Panc1 (cell line): ENCODE results near the gene SHISA5.

Source experiments
- TCF7L2 ChIP-seq: IDR thresholded peaks from 2 replicates; pipeline ENCODE4 v1.6.1; 2011; ENCODE audit warnings: mild to moderate bottlenecking, low read depth, low read length, inconsistent platforms
- TF ChIP-seq, protein P1 (sequence below): fragments of 450-650 bp; IDR thresholded peaks from 2 replicates; pipeline ENCODE4 v1.5.1; 2017; ENCODE audit warnings: mild to moderate bottlenecking
- TF ChIP-seq, protein P2 (sequence below), 2 experiments: IDR thresholded peaks; 2 replicates each; pipeline ENCODE4 v1.6.1; 2011 to 2012; ENCODE audit warnings: low read depth in 2 of 2, control low read depth in 1 of 2, low read length in 1 of 2, mild to moderate bottlenecking in 1 of 2, moderate library complexity in 1 of 2; ENCODE audit not compliant: insufficient read depth in 1 of 2

DNA sequence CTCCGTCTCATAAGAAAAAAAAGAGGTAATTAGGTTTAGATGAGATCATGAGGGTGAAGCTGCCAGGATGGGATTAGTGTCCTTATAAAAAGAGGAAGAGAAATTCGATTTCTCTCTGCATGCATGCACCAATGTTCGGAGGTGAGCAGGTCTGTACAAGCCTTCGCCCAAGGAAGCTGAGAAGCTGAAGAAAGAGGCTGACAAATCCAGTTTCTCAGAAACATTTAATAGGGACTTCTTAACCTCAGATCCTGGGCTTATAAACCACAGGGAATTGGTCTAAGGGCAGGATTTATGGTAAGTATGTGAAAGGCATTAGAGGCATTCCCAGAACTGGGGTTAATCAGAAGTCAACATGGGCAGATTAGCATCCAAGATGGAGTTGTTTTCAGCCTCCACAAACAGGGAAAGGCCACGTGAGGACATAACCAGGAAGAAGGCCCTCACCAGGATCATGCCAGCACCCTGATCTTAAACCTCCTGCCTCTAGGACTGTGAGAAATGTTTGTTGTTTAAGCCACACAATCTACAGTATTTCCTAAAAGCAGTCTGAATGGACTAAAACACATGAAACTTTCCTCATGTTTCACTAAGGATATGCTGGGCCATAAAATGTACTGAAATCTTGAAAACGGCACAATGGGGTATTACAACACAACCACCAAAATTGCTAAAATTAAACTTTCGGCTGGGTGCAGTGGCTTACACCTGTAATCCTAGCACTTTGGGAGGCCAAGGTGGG lies 11.3 kb downstream of the SHISA5 start:
- TF ChIP-seq, protein P1, sequence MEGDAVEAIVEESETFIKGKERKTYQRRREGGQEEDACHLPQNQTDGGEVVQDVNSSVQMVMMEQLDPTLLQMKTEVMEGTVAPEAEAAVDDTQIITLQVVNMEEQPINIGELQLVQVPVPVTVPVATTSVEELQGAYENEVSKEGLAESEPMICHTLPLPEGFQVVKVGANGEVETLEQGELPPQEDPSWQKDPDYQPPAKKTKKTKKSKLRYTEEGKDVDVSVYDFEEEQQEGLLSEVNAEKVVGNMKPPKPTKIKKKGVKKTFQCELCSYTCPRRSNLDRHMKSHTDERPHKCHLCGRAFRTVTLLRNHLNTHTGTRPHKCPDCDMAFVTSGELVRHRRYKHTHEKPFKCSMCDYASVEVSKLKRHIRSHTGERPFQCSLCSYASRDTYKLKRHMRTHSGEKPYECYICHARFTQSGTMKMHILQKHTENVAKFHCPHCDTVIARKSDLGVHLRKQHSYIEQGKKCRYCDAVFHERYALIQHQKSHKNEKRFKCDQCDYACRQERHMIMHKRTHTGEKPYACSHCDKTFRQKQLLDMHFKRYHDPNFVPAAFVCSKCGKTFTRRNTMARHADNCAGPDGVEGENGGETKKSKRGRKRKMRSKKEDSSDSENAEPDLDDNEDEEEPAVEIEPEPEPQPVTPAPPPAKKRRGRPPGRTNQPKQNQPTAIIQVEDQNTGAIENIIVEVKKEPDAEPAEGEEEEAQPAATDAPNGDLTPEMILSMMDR = no peak
- TF ChIP-seq TCF7L2 = no peak
- TF ChIP-seq, protein P2, sequence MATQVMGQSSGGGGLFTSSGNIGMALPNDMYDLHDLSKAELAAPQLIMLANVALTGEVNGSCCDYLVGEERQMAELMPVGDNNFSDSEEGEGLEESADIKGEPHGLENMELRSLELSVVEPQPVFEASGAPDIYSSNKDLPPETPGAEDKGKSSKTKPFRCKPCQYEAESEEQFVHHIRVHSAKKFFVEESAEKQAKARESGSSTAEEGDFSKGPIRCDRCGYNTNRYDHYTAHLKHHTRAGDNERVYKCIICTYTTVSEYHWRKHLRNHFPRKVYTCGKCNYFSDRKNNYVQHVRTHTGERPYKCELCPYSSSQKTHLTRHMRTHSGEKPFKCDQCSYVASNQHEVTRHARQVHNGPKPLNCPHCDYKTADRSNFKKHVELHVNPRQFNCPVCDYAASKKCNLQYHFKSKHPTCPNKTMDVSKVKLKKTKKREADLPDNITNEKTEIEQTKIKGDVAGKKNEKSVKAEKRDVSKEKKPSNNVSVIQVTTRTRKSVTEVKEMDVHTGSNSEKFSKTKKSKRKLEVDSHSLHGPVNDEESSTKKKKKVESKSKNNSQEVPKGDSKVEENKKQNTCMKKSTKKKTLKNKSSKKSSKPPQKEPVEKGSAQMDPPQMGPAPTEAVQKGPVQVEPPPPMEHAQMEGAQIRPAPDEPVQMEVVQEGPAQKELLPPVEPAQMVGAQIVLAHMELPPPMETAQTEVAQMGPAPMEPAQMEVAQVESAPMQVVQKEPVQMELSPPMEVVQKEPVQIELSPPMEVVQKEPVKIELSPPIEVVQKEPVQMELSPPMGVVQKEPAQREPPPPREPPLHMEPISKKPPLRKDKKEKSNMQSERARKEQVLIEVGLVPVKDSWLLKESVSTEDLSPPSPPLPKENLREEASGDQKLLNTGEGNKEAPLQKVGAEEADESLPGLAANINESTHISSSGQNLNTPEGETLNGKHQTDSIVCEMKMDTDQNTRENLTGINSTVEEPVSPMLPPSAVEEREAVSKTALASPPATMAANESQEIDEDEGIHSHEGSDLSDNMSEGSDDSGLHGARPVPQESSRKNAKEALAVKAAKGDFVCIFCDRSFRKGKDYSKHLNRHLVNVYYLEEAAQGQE (IDR thresholded peaks at IDR 0.05; ENCODE audit: insufficient read depth in 1 of 2, low read depth in 2 of 2, low read length in 1 of 2) = no peak
